Prostate gland (tissue), 2 donors: ENCODE data around the gene MAMDC2.

Experiments
- CTCF ChIP-seq, 4 experiments: fragments of 200-600 bp in 2 of 4; fragments of 450-650 bp in 2 of 4; sonication (generic) in 2 of 4; IDR thresholded peaks; 1 replicate in 3 of 4; 2 replicates in 1 of 4; pipeline ENCODE4 v1.5.1; 2016 to 2019; ENCODE audit warnings: antibody characterized with exemption in 4 of 4, mild to moderate bottlenecking in 2 of 4, moderate library complexity in 2 of 4
- POLR2A ChIP-seq: fragments of 450-650 bp; IDR thresholded peaks from one replicate; pipeline ENCODE4 v1.6.1; 2016; ENCODE audit warnings: antibody characterized with exemption, mild to moderate bottlenecking
- POLR2AphosphoS5 ChIP-seq: sonication (generic); formaldehyde crosslinking; IDR thresholded peaks from one replicate; pipeline ENCODE4 v1.6.1; 2017; ENCODE audit warnings: antibody characterized with exemption

DNA sequence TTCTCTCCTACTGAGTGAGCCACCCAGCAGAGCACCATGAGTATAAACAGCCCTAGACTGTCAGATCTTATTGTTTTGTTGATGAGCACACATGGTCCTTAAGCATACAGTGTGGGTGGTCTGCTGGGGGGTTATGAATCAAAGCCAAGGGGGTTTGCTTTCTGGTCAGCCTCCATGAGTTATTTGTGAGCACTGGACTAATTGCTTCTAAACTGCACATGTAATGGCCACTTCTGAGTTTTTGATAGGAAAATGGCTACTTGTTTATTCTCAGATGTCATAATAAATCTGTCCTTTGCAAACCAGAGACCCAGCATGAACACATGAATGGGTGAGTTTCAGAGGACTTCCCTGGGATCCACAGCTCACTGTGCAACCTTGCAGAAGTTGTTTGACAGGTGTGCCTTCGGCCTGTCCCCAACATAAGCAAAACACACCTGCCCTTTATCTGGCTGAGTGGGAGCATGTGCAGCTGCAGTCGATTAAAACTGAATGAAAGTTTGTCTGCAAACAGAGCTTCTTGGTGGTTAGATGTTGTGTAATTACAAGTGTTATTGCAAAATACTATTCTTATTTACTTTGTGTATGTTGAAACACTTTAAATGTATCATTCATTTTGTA is 35.9 kb downstream of the MAMDC2 start:
- TF ChIP-seq CTCF (IDR thresholded peaks at IDR 0.05) (no peak), POLR2A (no peak), POLR2AphosphoS5 (no peak)
